MM.1S (cell line): Measurements from ENCODE around the gene GCSAM.

Experiments used
- DNase-seq: peaks from one replicate; pipeline ENCODE4 v3.0.0-alpha.2; 2015
- H2AFZ ChIP-seq: fragments of 300-600 bp; sonication (generic); 2 replicates; pipeline ENCODE4 v1.6.0; 2016; ENCODE audit warnings: antibody characterized with exemption, low read length
- H3F3A ChIP-seq: fragments of 300-600 bp; sonication (generic); 2 replicates; pipeline ENCODE4 v1.6.1; 2016; ENCODE audit warnings: mild to moderate bottlenecking, antibody characterized with exemption, low read length, moderate library complexity, mixed read lengths; ENCODE audit not compliant: insufficient read depth
- H3K27ac ChIP-seq: fragments of 300-600 bp; sonication (generic); 2 replicates; pipeline ENCODE4 v1.5.1; 2016; ENCODE audit warnings: mild to moderate bottlenecking, low read length
- H3K27me3 ChIP-seq: fragments of 300-600 bp; sonication (generic); replicated peaks from 2 replicates; pipeline ENCODE4 v1.6.0; 2016; ENCODE audit warnings: low read length; ENCODE audit not compliant: insufficient read depth
- H3K36me3 ChIP-seq: fragments of 300-600 bp; sonication (generic); replicated peaks from 2 replicates; pipeline ENCODE4 v1.6.1; 2016; ENCODE audit warnings: mild to moderate bottlenecking, low read length, mixed read lengths; ENCODE audit not compliant: insufficient read depth
- H3K4me1 ChIP-seq: fragments of 300-600 bp; sonication (generic); 2 replicates; pipeline ENCODE4 v1.6.1; 2016; ENCODE audit warnings: low read length, mixed read lengths
- H3K4me2 ChIP-seq: fragments of 300-600 bp; sonication (generic); 2 replicates; pipeline ENCODE4 v1.6.0; 2016; ENCODE audit warnings: low read depth, low read length
- H3K4me3 ChIP-seq: fragments of 300-600 bp; sonication (generic); 2 replicates; pipeline ENCODE4 v1.5.1; 2016; ENCODE audit warnings: low read length, mixed read lengths
- H3K79me2 ChIP-seq: fragments of 300-600 bp; sonication (generic); 2 replicates; pipeline ENCODE4 v1.6.1; 2016; ENCODE audit warnings: mixed run types, low read length, mixed read lengths
- H3K9ac ChIP-seq: fragments of 300-600 bp; sonication (generic); 2 replicates; pipeline ENCODE4 v1.6.1; 2016; ENCODE audit warnings: low read length, mixed read lengths
- H3K9me2 ChIP-seq: fragments of 300-600 bp; sonication (generic); replicated peaks from 2 replicates; pipeline ENCODE4 v1.6.1; 2016; ENCODE audit warnings: mild to moderate bottlenecking, low read length, mixed read lengths; ENCODE audit not compliant: insufficient read depth
- H3K9me3 ChIP-seq: fragments of 300-600 bp; sonication (generic); replicated peaks from 2 replicates; pipeline ENCODE4 v1.6.1; 2016; ENCODE audit warnings: mild to moderate bottlenecking, low read length, mixed read lengths; ENCODE audit not compliant: insufficient read depth
- H4K20me1 ChIP-seq: fragments of 300-600 bp; sonication (generic); 2 replicates; pipeline ENCODE4 v1.6.1; 2016; ENCODE audit warnings: mild to moderate bottlenecking, low read length, moderate library complexity, mixed read lengths; ENCODE audit not compliant: insufficient read depth
- EZH2 ChIP-seq: fragments of 300-600 bp; sonication (generic); optimal IDR thresholded peaks from 2 replicates; pipeline ENCODE3; 2017; ENCODE audit warnings: low read depth, mild to moderate bottlenecking, antibody characterized with exemption, low read length, mixed read lengths
- EZH2phosphoT487 ChIP-seq: fragments of 300-600 bp; sonication (generic); IDR thresholded peaks from 2 replicates; pipeline ENCODE4 v1.6.1; 2018; ENCODE audit warnings: antibody characterized with exemption, low read length
- TF ChIP-seq, protein P1 (sequence below): fragments of 300-600 bp; sonication (generic); IDR thresholded peaks from 2 replicates; pipeline ENCODE4 v1.5.1; 2016; ENCODE audit warnings: antibody characterized with exemption, low read length, mixed read lengths

GCSAM gene

DNA sequence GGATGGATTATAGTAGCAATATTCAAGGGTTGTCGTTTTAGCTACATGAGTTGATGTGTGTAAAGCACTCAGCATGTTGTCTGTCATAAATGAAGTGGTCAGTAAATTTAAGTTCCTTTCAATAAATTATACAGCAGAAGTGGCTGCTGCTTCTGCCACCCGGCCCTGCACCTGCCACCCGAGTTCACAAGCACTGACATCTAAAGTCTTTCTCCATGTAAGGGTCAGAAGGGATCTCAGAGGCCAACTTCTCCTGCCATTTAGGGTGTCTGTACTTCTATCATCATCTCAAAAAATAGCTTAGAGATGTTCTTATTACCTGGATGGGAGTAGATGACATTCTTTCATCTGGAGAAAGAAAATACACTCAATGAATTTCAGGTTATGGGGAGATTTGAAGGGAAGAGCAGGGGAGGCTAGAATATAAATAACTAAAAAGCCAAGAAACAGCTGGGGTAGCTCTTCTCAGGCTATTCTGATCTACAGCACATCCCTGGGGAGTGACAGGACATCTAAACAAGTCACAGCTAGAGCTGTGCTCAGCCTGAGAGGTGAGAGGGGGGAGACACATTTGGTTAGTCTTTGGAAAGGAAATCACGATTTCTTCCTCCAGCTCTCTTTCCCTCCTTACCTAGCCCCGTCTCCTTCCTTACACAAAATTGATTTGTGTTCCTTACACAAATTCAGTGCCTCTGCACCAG, 8.0 kb downstream of the GCSAM start:
- Histone ChIP-seq H3K27ac (no peak overlapping the region), H3K36me3 (0 out of 2 replicates have a peak, but pooled peaks cover 3% of the 10 kb centered on the region), H3K27me3 (no peaks in the 10 kb centered on the region), H2AFZ (no peak overlapping the region), H3K79me2 (peaks cover 50% of the 10 kb centered on the region), H3K9me2 (no peaks in the 10 kb centered on the region), H3K4me2 (no peak overlapping the region), H3K4me1 (peaks cover 81% of the 10 kb centered on the region), H3K9ac (no peak overlapping the region), H3K9me3 (no peaks in the 10 kb centered on the region), H3F3A (peaks cover 49% of the 10 kb centered on the region), H3K4me3 (no peak overlapping the region), H4K20me1 (no peaks in the 10 kb centered on the region)
- no peak for DNase-seq
- TF ChIP-seq EZH2, result no peak
- no peak for TF ChIP-seq EZH2phosphoT487
- TF ChIP-seq, protein P1, sequence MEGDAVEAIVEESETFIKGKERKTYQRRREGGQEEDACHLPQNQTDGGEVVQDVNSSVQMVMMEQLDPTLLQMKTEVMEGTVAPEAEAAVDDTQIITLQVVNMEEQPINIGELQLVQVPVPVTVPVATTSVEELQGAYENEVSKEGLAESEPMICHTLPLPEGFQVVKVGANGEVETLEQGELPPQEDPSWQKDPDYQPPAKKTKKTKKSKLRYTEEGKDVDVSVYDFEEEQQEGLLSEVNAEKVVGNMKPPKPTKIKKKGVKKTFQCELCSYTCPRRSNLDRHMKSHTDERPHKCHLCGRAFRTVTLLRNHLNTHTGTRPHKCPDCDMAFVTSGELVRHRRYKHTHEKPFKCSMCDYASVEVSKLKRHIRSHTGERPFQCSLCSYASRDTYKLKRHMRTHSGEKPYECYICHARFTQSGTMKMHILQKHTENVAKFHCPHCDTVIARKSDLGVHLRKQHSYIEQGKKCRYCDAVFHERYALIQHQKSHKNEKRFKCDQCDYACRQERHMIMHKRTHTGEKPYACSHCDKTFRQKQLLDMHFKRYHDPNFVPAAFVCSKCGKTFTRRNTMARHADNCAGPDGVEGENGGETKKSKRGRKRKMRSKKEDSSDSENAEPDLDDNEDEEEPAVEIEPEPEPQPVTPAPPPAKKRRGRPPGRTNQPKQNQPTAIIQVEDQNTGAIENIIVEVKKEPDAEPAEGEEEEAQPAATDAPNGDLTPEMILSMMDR, result no peak

DNA sequence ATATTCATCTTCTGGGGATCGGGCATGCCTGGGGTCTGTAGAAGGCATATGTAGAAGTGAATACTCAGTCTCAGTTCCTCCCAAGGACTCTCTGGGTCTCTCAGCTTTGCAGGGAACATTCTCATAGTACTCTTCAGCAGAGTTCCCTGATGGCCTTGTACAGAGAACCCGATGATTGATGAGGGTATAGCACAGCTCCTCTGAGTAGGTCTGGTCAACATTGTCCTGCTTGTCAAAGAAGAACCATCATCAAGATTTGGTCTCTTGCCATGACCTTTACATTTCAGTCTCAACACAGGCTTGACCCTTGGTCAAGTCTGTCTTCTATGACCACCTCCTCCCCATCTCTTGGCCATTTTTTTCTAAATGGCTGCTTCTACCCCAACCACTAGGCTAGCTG, 9.5 kb downstream of the GCSAM start:
- Histone ChIP-seq H3K9ac (no peak overlapping the region), H4K20me1 (no peaks in the 10 kb centered on the region), H3K27ac (no peak overlapping the region), H3K79me2 (peaks cover 47% of the 10 kb centered on the region), H3K9me2 (no peaks in the 10 kb centered on the region), H3K9me3 (no peaks in the 10 kb centered on the region), H3K36me3 (0 out of 2 replicates have a peak, but pooled peaks cover 3% of the 10 kb centered on the region), H3K4me2 (no peak overlapping the region), H3F3A (peaks cover 39% of the 10 kb centered on the region), H3K27me3 (no peaks in the 10 kb centered on the region), H3K4me1 (peaks cover 79% of the 10 kb centered on the region), H2AFZ (no peak overlapping the region), H3K4me3 (no peak overlapping the region)
- DNase-seq, result no peak
- TF ChIP-seq EZH2phosphoT487, result no peak
- TF ChIP-seq, protein P1, result no peak
- no peak for TF ChIP-seq EZH2

DNA sequence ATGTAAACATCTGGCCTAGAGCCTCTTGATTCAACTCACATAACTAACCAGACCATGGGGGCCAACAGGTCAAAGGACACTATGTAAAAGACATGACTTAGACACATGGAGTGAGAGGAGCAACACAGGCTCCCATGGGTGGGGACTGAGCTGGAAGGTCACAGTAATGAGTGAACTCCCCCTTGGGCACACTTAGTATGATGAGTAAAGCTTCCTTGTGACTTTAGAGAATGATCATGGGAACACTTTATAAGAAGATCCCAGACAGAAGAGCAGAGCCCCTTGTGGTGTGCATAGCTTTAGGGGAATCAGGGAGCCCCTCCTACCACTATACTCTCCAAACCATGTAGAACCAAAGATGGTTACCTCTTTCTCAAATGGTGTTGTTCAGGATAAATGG, 10.2 kb downstream of the GCSAM start:
- Histone ChIP-seq H3K36me3 (0 out of 2 replicates have a peak, but pooled peaks cover 3% of the 10 kb centered on the region), H3K4me1 (peaks cover 79% of the 10 kb centered on the region), H3K27ac (no peak overlapping the region), H3K27me3 (no peaks in the 10 kb centered on the region), H2AFZ (no peak overlapping the region), H3K9me2 (no peaks in the 10 kb centered on the region), H3K4me3 (no peak overlapping the region), H4K20me1 (no peaks in the 10 kb centered on the region), H3K79me2 (peaks cover 41% of the 10 kb centered on the region), H3K9me3 (no peaks in the 10 kb centered on the region), H3K9ac (no peak overlapping the region), H3K4me2 (no peak overlapping the region), H3F3A (peaks cover 32% of the 10 kb centered on the region)
- no peak for DNase-seq
- TF ChIP-seq, protein P1, result no peak
- no peak for TF ChIP-seq EZH2
- TF ChIP-seq EZH2phosphoT487, result no peak
